ENCODE measurements around the gene SEPHS2.
A peak's percentile ranks its signal among the peaks of the same experiment; 100 is the strongest.

SEPHS2 gene

GRCh38 chr16:30429678-30430427 lies 15.8 kb downstream of the SEPHS2 start, which contains the start of gene DCTPP1:
Gene DCTPP1 (minus strand): TSS chr16:30430030. CDS start chr16:30429980, 50 bp downstream.
- peak; percentile 93 to 96 for DNase-seq (ENCODE audit: low read depth in 2 of 2)

- no peak for DNase-seq (ENCODE audit: low read depth in 2 of 2)
Measured at GRCh38 chr16:30429418-30429677, 16.3 kb downstream of the SEPHS2 start.

- no peak for DNase-seq (ENCODE audit: low read depth in 2 of 2)
Measured at GRCh38 chr16:30428055-30428454, 17.6 kb downstream of the SEPHS2 start.

GRCh38 chr16:30421010-30421409 lies 24.7 kb downstream of the SEPHS2 start:
- no peak for DNase-seq (ENCODE audit: low read depth in 2 of 2)

- no peak for DNase-seq (ENCODE audit: low read depth in 2 of 2)
Measured at GRCh38 chr16:30418350-30419181, 27.1 kb downstream of the SEPHS2 start.

- peak; percentile 63 to 82 for DNase-seq (ENCODE audit: low read depth in 2 of 2)
Measured at GRCh38 chr16:30417529-30418349, 27.9 kb downstream of the SEPHS2 start.

- no peak for DNase-seq (ENCODE audit: low read depth in 2 of 2)
Measured at GRCh38 chr16:30416624-30417528, 28.8 kb downstream of the SEPHS2 start.

- DNase-seq (ENCODE audit: low read depth in 2 of 2): no peak
Measured at GRCh38 chr16:30416047-30416603, 29.5 kb downstream of the SEPHS2 start.

- DNase-seq (ENCODE audit: low read depth in 2 of 2): no peak
Measured at GRCh38 chr16:30414159-30414558, 31.5 kb downstream of the SEPHS2 start.

GRCh38 chr16:30413112-30413806 lies 32.4 kb downstream of the SEPHS2 start:
- DNase-seq (ENCODE audit: low read depth in 2 of 2): no peak

- peak; percentile 93 for DNase-seq (ENCODE audit: low read depth in 2 of 2)
Measured at GRCh38 chr16:30409125-30410060, 36.3 kb downstream of the SEPHS2 start.

GRCh38 chr16:30407804-30408534 lies 37.7 kb downstream of the SEPHS2 start:
- DNase-seq (ENCODE audit: low read depth in 2 of 2): no peak

GRCh38 chr16:30407102-30407803 lies 38.4 kb downstream of the SEPHS2 start, which contains the start of gene ZNF771:
Gene ZNF771 (plus strand): TSS chr16:30407606. CDS start chr16:30408054, 448 bp downstream.
- peak; percentile 86 to 95 for DNase-seq (ENCODE audit: low read depth in 2 of 2)

- no peak for DNase-seq (ENCODE audit: low read depth in 2 of 2)
Measured at GRCh38 chr16:30406795-30407101, 38.9 kb downstream of the SEPHS2 start.

- DNase-seq (ENCODE audit: low read depth in 2 of 2): no peak
Measured at GRCh38 chr16:30401768-30402425, 43.8 kb downstream of the SEPHS2 start.

GRCh38 chr16:30399435-30400186 lies 46.1 kb downstream of the SEPHS2 start:
- no peak for DNase-seq (ENCODE audit: low read depth in 2 of 2)

Data from activated CD4-positive, alpha-beta T cell treated with anti-CD3 and anti-CD28 coated beads for 24 hours (primary cell).